Adipose tissue (tissue), 3 donors: ENCODE data around the gene ZNF606. TPM values are rescaled to one million over a fixed set of nuclear protein-coding genes. Genes with fewer than 3 reads are reported as not detected.
"Not testable (repeated sequence)": the region's sequence is repeated elsewhere in the genome, so short reads cannot be mapped to it uniquely, and the experiment has no call there.

Experiments
- H3K27ac ChIP-seq: one replicate; pipeline ENCODE4 v1.5.1; 2013; ENCODE audit warnings: low read depth, low read length
- WGBS, 3 donors: extraction: QIAGEN DNeasy Blood & Tissue Kit; methylation state at CpG; one replicate each; pipeline ENCODE4 v1.1.7; 2013; 5-methylcytosine and 5-hydroxymethylcytosine counted together
- polyA plus RNA-seq, 3 donors: library from polyadenylated mRNA; stranded (reverse); fragments of 200-250 nt; gene quantifications; one replicate each; pipeline ENCODE4 v1.2.3, GENCODE V29; 2013
- donor health status: healthy with polysubstance abuse.
- donor health status: Bipolar disorder and iron deficiency.
- donor health status: healthy.

ZNF606 gene
- polyA plus RNA-seq, 3 donors = 3.9 to 6.0 (median 4.8) TPM

DNA sequence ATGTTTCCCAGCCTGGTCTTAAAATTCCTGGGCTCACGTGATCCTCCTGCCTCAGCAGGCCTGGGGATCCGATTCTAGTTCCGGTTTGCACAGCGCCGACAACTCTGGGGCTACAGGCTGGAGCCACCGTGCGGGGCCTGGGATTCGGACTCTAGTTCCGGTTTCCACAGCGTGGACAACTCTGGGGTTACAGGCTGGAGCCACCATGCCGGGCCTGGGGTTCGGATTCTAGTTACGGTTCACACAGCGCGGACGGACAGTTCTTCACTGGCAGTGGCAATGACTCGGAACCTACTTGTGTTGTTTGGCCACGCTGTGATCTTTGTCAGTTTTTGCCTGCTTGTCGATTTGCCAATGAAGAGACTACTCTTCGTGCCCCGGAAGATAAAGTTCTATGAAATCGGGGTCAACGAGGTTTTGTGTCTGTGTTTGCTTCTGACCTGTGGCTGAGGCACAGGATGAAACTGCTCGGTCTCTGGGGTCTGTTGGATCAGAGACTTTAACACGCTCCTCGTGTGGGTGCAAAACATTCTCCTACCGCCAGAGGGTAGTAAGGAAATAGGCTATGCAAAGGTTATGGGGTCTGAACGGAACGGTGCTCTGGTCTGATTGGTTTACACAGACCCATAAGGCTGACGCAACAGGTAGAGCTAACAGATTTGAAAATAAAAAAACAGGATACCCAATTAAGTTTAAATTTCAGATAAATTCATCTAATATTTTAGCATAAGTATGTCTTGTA is 19.1 kb upstream of the ZNF606 start:
- H3K27ac ChIP-seq = no peak overlapping the region
- WGBS, 3 donors = 51 to 56% (median 53%) methylated on average over 30 of the region's 30 CpGs

GRCh38 chr19:58020129-58020528 is 17.5 kb upstream of the ZNF606 start:
- WGBS, 3 donors = 57 to 73% (median 72%) methylated on average over 7 of the region's 7 CpGs

DNA sequence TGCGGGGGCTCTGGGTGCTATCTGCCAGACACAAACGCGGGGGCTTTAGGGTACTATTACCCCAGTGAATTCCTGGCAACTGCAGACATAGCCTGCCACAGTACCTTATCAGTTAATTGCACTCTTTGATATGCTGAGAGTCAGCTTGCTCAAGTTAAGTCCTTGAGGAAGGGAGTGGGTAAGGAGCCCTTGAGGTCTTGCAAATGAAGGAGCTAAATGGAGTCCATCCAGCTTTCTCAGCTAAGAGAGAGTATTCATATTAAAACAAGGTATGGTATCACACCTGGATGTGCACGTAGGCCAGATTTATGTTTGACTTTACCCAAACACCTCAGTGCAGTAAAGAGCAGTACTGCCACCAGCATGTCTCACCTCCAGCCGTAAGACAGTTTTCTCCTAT is 11.5 kb upstream of the ZNF606 start:
- no peak overlapping the region for H3K27ac ChIP-seq
- 31 to 50% (median 37%) methylated on average over 5 of the region's 5 CpGs for WGBS, 3 donors

More at GRCh38 chr19:58020129-58020528, 17.5 kb upstream of the ZNF606 start:
- no peak overlapping the region for H3K27ac ChIP-seq

DNA sequence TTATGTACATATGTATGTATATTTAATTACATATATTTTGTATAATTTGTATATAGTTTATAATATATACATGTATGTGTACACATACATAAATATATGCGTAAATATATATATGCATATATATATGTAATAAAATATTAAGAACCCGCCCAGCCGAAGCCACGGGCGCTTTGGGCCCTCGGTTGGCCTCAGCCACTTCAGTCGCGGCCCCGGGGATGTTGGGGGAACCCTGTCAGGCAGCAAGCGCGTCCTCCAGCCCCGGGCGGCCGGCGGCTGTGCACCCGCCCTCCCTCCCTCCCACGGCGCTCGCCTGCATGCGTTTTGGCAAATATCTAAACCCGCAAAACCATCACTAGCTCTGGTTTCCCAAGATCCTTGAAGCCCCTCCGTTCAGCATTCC is 7.9 kb upstream of the ZNF606 start:
- no peak overlapping the region for H3K27ac ChIP-seq
- WGBS, 3 donors = 64 to 88% (median 82%) methylated on average over 22 of the region's 22 CpGs

DNA sequence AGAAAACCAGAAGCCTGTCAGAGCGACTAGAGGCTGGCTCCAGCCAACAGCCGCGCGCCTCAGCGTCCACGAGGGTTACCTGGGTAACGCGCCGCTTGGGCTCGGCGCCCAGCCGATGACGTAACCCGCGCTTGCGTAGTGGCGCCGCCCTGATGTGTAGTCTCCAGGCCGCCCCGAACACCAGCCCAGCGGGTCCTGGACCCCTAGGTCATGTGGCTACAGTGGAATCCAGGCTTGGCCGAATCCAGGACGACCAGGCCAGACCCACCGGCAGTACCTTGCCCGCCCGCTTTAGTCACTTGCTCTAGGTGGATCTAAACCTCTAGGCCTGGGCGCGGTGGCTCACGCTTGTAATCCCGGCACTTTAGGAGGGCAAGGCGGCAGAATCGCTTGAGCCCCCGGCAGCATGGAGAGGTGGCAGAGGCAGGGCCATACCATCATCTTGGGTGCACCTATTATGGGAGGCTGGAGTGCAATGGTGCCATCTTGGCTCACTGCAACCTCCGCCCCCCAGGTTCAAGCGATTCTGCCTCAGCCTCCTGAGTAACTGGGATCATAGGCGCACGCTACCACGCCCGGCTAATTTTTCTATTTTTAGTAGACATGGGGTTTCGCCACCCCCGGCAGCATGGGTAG is 7.2 kb upstream of the ZNF606 start:
- no peak overlapping the region for H3K27ac ChIP-seq
- WGBS, 3 donors = 5 to 16% (median 13%) methylated on average over 39 to 41 of the region's 41 CpGs

GRCh38 chr19:58009301-58009665 is 6.7 kb upstream of the ZNF606 start:
- no peak overlapping the region for H3K27ac ChIP-seq
- 1 to 4% (median 3%) methylated on average over 16 to 21 of the region's 21 CpGs for WGBS, 3 donors

GRCh38 chr19:58008877-58009276 is 6.3 kb upstream of the ZNF606 start:
- H3K27ac ChIP-seq = not testable (repeated sequence)
- 29 to 43% (median 42%) methylated on average over 10 of the region's 10 CpGs for WGBS, 3 donors

DNA sequence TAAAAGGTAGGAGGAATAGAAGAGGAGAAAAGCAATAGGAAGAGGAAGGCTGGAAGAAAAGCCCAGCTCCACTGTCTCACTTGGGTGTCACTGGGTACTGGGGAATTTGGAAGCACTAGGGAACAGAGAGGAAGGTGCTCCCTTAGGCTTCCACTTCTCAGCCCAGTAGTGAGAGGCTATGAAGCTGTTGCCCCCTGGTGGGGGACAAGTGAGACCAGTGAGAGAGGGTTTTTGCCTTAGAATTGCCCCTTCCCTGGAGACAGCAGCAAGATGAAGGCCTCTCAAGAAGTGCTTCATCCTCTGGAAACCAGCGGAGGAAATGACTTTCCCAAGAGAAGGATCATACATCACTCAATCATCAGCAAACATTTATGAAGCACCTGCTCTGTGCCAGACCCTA is 4.7 kb upstream of the ZNF606 start:
- 93 to 100% (median 98%) methylated on average over 1 of the region's 1 CpG for WGBS, 3 donors
- H3K27ac ChIP-seq = no peak overlapping the region

- WGBS, 3 donors = 13 to 32% (median 26%) methylated on average over 31 of the region's 31 CpGs
- H3K27ac ChIP-seq = no peak overlapping the region
These were observed 681 bp upstream of the ZNF606 start for GRCh38 chr19:58003174-58003828.

DNA sequence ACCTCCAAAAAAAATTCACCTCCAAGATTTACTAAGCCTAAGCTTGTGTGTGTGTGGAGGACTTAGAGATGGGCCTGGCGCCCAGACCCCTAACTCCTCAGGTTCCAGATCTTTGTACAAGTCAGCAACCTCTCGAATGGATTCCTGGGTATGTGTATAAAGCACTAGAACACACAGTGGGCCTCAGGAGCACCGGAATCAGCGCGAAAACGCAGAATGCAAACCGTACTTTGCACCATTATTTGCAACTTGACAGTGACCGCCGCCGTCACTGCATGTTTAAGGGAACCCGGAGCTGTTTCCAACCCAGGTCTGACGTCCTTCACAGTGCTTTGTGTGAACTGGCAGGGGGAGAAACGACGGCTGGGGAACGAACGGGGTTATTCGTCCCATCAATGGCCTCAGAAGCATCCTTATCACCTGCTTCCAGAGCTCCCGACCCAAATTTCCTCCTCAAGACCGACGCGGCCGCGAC is 688 bp downstream of the ZNF606 start:
- 0 to 5% (median 5%) methylated on average over 23 of the region's 23 CpGs for WGBS, 3 donors
- no peak overlapping the region for H3K27ac ChIP-seq

DNA sequence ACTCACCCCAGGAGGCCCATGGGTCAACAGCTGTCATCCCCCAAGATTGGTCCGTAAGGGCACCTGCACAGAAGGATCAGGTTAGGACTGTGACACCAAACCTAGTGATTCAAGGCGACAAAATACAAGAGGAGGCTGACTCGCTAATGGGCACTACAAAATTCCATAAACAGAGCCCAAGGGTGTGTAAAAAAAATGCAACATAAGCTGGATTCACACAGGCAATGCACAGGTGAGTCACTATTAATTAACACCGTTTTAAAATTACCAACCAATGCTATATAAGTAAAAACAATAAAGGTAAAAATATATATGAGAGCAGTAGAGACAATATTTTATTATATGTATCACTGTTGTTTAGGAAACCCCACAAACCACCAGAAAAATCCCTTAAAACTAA is 1.9 kb downstream of the ZNF606 start:
- no peak overlapping the region for H3K27ac ChIP-seq
- 97 to 99% (median 98%) methylated on average over 4 of the region's 4 CpGs for WGBS, 3 donors

- WGBS, 3 donors = 95 to 100% (median 100%) methylated on average over 1 of the region's 1 CpG
- no peak overlapping the region for H3K27ac ChIP-seq
These were observed 9.8 kb downstream of the ZNF606 start for GRCh38 chr19:57992841-57993240.

GRCh38 chr19:57978586-57979289 is 23.9 kb downstream of the ZNF606 start:
- WGBS, 3 donors = 94 to 100% (median 98%) methylated on average over 3 of the region's 3 CpGs
- no peak overlapping the region for H3K27ac ChIP-seq

DNA sequence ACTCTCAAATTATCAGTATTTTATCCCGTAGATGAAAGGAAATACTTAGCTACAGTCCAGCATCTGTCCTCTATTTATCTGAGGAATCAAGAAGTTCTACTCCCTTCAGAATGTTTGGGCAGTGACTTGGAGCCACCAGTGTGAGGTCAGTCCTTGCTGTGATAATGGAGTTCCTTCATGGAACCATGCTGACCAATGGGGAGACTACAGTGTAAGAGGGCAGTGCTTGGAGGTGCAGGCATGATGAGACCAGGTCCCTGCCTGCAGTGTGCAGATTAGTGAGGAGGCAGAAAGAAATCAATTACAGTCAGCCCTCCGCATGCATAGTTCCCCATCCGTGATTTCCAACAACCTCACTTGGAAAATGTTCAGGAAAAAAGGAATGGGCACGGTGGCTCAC is 28.2 kb downstream of the ZNF606 start, which contains the start of gene C19orf18:
C19orf18 (minus strand) TSS at position 101 of the 400 bp plus-strand sequence. CDS start 102 bp downstream, outside the sequence.
- 93 to 96% (median 93%) methylated on average over 4 of the region's 4 CpGs for WGBS, 3 donors
- no peak within 1 kb of the TSS for H3K27ac ChIP-seq

DNA sequence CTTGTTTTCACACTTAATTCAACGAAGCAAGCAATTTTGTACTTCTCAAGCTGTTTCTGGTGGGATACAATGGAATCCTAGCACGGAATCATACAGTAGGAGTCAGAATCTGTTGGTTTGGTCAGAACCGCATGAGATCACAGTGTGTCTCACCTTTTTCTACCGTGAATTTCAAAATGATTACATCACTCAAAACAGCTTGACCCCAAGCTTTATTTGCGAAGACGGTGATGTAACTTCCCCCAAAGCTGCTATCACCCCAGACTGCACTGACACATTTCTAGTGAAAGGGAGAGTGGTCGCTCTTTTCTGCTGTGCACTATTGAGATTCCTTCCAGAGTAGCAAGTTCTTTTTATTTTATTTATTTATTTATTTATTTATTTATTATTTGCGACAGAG is 37.9 kb downstream of the ZNF606 start:
- H3K27ac ChIP-seq = no peak overlapping the region
- 82 to 92% (median 91%) methylated on average over 8 of the region's 8 CpGs for WGBS, 3 donors

DNA sequence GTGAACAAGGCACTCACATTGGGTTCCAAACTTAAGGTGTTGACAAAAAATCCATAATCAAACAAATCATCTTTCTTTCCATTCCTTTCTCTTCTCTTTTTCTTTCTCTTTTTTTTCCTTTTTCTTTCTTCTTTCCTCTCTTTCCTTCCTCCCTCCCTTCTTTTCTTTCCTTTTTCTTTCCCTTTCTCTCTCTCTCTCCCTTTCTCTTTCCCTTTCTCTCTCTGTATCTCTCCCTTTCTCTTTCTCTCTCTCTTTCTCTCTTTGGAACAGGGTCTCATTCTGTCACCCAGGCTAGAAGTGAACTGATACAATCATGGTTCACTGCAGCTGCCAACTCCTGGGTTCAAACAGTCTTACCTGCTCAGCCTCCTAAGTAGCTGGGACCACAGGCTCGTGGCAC is 40.8 kb downstream of the ZNF606 start:
- whole genome bisulfite sequencing, 3 donors = 78 to 85% (median 83%) methylated on average over 1 of the region's 1 CpG
- H3K27ac ChIP-seq = no peak overlapping the region

DNA sequence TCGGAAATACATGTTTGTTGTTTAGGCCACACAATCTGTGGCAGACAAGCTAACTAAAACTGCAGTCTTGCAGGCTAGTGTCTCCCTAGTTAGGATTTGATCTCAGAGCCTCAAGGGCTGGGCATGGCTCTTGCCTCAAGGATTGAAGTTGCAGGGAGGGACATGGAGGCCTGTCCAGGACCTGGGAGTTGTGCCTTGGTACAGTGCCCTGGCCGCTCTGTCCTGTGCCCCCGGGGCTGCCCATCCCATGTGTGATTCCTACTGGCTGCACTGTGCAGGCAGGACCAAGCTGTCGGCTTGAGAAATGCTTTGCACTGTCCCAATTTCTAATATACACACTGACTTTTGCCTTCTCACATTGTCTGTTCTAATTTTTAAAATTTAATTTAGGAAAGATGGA is 47.6 kb downstream of the ZNF606 start:
- WGBS, 3 donors = 78 to 93% (median 87%) methylated on average over 4 of the region's 4 CpGs
- H3K27ac ChIP-seq = no peak overlapping the region

DNA sequence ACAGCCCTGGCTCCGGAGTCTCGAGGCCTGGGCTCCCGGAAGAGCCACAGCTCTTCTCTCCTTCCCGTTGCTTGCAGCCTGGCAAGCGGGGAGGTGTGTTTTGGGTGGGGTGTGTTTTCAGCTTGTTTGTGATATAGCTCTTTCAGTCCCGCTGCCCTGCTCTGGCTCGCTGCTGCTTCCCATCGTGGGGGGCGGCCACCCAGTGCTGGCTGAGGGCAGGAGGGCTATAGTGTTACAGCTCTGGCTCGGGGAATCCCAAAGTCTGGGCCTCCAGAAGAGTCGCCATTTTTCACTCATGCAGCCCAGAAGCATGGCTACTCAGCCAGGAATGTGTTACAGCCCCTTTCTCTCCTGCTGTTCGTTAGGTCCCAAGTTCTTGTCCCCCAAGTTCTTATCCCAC is 52.9 kb downstream of the ZNF606 start:
- no peak overlapping the region for H3K27ac ChIP-seq
- WGBS, 3 donors = 88 to 92% (median 92%) methylated on average over 12 of the region's 12 CpGs

GRCh38 chr19:57949296-57949695 is 53.3 kb downstream of the ZNF606 start:
- H3K27ac ChIP-seq = no peak overlapping the region
- 91 to 95% (median 95%) methylated on average over 24 of the region's 24 CpGs for WGBS, 3 donors
